Measurements from ENCODE around the gene REELD1.

Gene REELD1

GRCh38 chr4:146179784-146180370 is 34.5 kb upstream of the REELD1 start:
- POLR2A ChIA-PET, result no interaction called here
- H3K4me3 ChIP-seq (ENCODE audit: low read depth, low read length), result no peak overlapping the region
- CTCF ChIA-PET, result no interaction called here
- peaks cover 0 to 25% of the 10 kb centered on the region in 2 experiments; a peak in 1 of 3 replicates for H3K36me3 ChIP-seq (ENCODE audit: control insufficient read depth in 2 of 2, insufficient read depth in 1 of 2, low read length in 2 of 2)
- H3K9me3 ChIP-seq (ENCODE audit: control insufficient read depth, insufficient read depth, low read depth, low read length), result no peaks in the 10 kb centered on the region
- H3K27ac ChIP-seq (ENCODE audit: extremely low read depth, low read depth, low read length), result no peak overlapping the region
- 0 out of 2 replicates have a peak, but pooled peaks cover 2% of the 10 kb centered on the region for H3K4me1 ChIP-seq (ENCODE audit: control insufficient read depth, insufficient read depth, low read length)
- TF ChIP-seq ZNF132 (tag by site-specific recombination; IDR thresholded peaks at IDR 0.05; ENCODE audit: borderline replicate concordance) (no peak), ZNF214 (tag by site-specific recombination; IDR thresholded peaks at IDR 0.05; ENCODE audit: borderline replicate concordance) (no peak), ZBTB20 (tag by site-specific recombination; IDR thresholded peaks at IDR 0.05) (no peak)

- no peak overlapping the region for H3K27ac ChIP-seq (ENCODE audit: extremely low read depth, low read depth, low read length)
- CTCF ChIA-PET, result no interaction called here
- H3K36me3 ChIP-seq (ENCODE audit: control insufficient read depth in 2 of 2, insufficient read depth in 1 of 2, low read length in 2 of 2), result peaks cover 9 to 38% of the 10 kb centered on the region in 2 experiments
- H3K4me1 ChIP-seq (ENCODE audit: control insufficient read depth, insufficient read depth, low read length), result 0 out of 2 replicates have a peak, but pooled peaks cover 2% of the 10 kb centered on the region
- POLR2A ChIA-PET, result no interaction called here
- H3K4me3 ChIP-seq (ENCODE audit: low read depth, low read length), result no peak overlapping the region
- no peaks in the 10 kb centered on the region for H3K9me3 ChIP-seq (ENCODE audit: control insufficient read depth, insufficient read depth, low read depth, low read length)
- 0 out of 2 replicates have a peak, but pooled peaks have one; percentile 38 for TF ChIP-seq FEZF1 (tag by site-specific recombination; IDR thresholded peaks at IDR 0.05)
- TF ChIP-seq ZFP69B (tag by site-specific recombination; IDR thresholded peaks at IDR 0.05), result no peak
- no peak for TF ChIP-seq ZNF677 (tag by site-specific recombination; IDR thresholded peaks at IDR 0.05)
- no peak for TF ChIP-seq HOXC10 (CRISPR knock-in tag; IDR thresholded peaks at IDR 0.05)
- TF ChIP-seq INSM2 (tag by site-specific recombination; IDR thresholded peaks at IDR 0.05), result no peak
- TF ChIP-seq ZBTB44 (tag by site-specific recombination; IDR thresholded peaks at IDR 0.05), result 0 out of 2 replicates have a peak, but pooled peaks have one; percentile 14
- TF ChIP-seq ZNF132 (tag by site-specific recombination; IDR thresholded peaks at IDR 0.05; ENCODE audit: borderline replicate concordance), result no peak
- TF ChIP-seq GFI1B (tag by site-specific recombination; IDR thresholded peaks at IDR 0.05), result no peak
- TF ChIP-seq ZNF133 (tag by site-specific recombination; IDR thresholded peaks at IDR 0.05), result no peak
- no peak for TF ChIP-seq ZXDB (tag by site-specific recombination; IDR thresholded peaks at IDR 0.05)
- no peak for TF ChIP-seq ZBTB1 (tag by site-specific recombination; IDR thresholded peaks at IDR 0.05)
- TF ChIP-seq ZNF354C (tag by site-specific recombination; IDR thresholded peaks at IDR 0.05; ENCODE audit: borderline replicate concordance, low read depth), result no peak
- TF ChIP-seq OSR2 (tag by site-specific recombination; IDR thresholded peaks at IDR 0.05), result peak; percentile 62; the same call in 1 of the 2 replicates
- TF ChIP-seq ZNF513 (tag by site-specific recombination; IDR thresholded peaks at IDR 0.05), result no peak
- TF ChIP-seq ZNF473 (tag by site-specific recombination; IDR thresholded peaks at IDR 0.05), result no peak
- TF ChIP-seq ZNF692 (tag by site-specific recombination; IDR thresholded peaks at IDR 0.05), result no peak
- TF ChIP-seq ZNF571 (tag by site-specific recombination; IDR thresholded peaks at IDR 0.05), result no peak
- no peak for TF ChIP-seq TSHZ1 (tag by site-specific recombination; IDR thresholded peaks at IDR 0.05; ENCODE audit: borderline replicate concordance)
- no peak for TF ChIP-seq SETDB1 (IDR thresholded peaks at IDR 0.05; ENCODE audit: insufficient read length, low read length)
- no peak for TF ChIP-seq ZSCAN23 (tag by site-specific recombination; IDR thresholded peaks at IDR 0.05)
- TF ChIP-seq ZNF214 (tag by site-specific recombination; IDR thresholded peaks at IDR 0.05; ENCODE audit: borderline replicate concordance), result no peak
- no peak for TF ChIP-seq BCL11B (tag by site-specific recombination; IDR thresholded peaks at IDR 0.05; ENCODE audit: low read depth)
Measured at GRCh38 chr4:146182443-146182842, 31.9 kb upstream of the REELD1 start.
